GM18511 (cell line): ENCODE data around the gene IQSEC2.

ENCODE experiments used
- ATAC-seq: cut with Tn5 transposase; IDR thresholded peaks from one replicate; pipeline ENCODE4 v1.9.1; 2021; ENCODE audit warnings: mild to moderate bottlenecking, moderate library complexity; ENCODE audit not compliant: unreplicated experiment

The IQSEC2 gene

GRCh38 chrX:53281321-53281822, at the start of gene IQSEC2:
TSS of gene IQSEC2 (minus strand) at chrX:53281584.
- ATAC-seq: no peak

GRCh38 chrX:53330331-53330730, 48.9 kb upstream of the IQSEC2 start:
- ATAC-seq: no peak

- ATAC-seq: no peak
Measured at GRCh38 chrX:53324803-53325202, 43.4 kb upstream of the IQSEC2 start.

- no peak for ATAC-seq
Measured at GRCh38 chrX:53324085-53324484, 42.7 kb upstream of the IQSEC2 start.

GRCh38 chrX:53323196-53323595, 41.8 kb upstream of the IQSEC2 start:
- ATAC-seq: no peak

- no peak for ATAC-seq
Measured at GRCh38 chrX:53321943-53322497, 40.6 kb upstream of the IQSEC2 start.

- ATAC-seq: no peak
Measured at GRCh38 chrX:53321230-53321942, 40.0 kb upstream of the IQSEC2 start.

- ATAC-seq: no peak
Measured at GRCh38 chrX:53320543-53321229, 39.3 kb upstream of the IQSEC2 start.

- no peak for ATAC-seq
Measured at GRCh38 chrX:53319614-53320542, 38.5 kb upstream of the IQSEC2 start.

GRCh38 chrX:53318766-53319353, 37.5 kb upstream of the IQSEC2 start:
- no peak for ATAC-seq

GRCh38 chrX:53317365-53318069, 36.1 kb upstream of the IQSEC2 start:
- ATAC-seq: peak; percentile 76

- no peak for ATAC-seq
Measured at GRCh38 chrX:53316860-53317237, 35.5 kb upstream of the IQSEC2 start.

- no peak for ATAC-seq
Measured at GRCh38 chrX:53316111-53316859, 34.9 kb upstream of the IQSEC2 start.

GRCh38 chrX:53313728-53314105, 32.3 kb upstream of the IQSEC2 start:
- ATAC-seq: no peak

GRCh38 chrX:53312946-53313727, 31.8 kb upstream of the IQSEC2 start:
- peak; percentile 65 for ATAC-seq

- no peak for ATAC-seq
Measured at GRCh38 chrX:53309837-53310236, 28.5 kb upstream of the IQSEC2 start.

GRCh38 chrX:53308836-53309235, 27.5 kb upstream of the IQSEC2 start:
- ATAC-seq: no peak
